A673 (cell line): ENCODE results near the gene TENT5A.

Source experiments
- EZH2 ChIP-seq: fragments of 200-600 bp; sonication (generic); IDR thresholded peaks from 2 replicates; pipeline ENCODE4 v1.6.1; 2017; ENCODE audit warnings: borderline replicate concordance, low read depth, mild to moderate bottlenecking, mixed read lengths, antibody characterized with exemption, low read length; ENCODE audit not compliant: poor library complexity, severe bottlenecking
- TF ChIP-seq, protein P1 (sequence below): fragments of 300-800, 200-600 bp; sonication (generic); conservative IDR thresholded peaks from 2 replicates; pipeline ENCODE4 v1.5.1; 2017; ENCODE audit warnings: low read depth, mild to moderate bottlenecking, antibody characterized with exemption, low read length, moderate library complexity, mixed read lengths

DNA sequence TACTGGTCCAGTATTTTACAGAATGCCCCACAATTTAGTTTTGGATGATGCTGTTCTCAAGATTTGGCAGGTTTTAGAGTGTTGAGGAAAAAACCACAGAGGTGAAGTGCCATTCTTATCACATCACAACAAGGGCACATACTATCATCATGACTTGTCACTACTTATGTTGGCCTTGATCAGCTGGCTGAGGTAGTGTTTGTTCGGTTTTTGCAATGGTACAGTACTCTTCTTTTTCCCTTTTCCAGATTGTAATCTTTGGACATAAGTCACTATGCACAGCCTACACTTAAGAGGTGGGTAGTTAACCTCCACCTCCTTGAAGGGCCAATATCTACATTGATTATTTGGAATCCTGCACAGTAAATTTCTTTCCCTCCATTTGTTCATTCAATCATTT, 8.8 kb downstream of the TENT5A start:
- TF ChIP-seq, protein P1, sequence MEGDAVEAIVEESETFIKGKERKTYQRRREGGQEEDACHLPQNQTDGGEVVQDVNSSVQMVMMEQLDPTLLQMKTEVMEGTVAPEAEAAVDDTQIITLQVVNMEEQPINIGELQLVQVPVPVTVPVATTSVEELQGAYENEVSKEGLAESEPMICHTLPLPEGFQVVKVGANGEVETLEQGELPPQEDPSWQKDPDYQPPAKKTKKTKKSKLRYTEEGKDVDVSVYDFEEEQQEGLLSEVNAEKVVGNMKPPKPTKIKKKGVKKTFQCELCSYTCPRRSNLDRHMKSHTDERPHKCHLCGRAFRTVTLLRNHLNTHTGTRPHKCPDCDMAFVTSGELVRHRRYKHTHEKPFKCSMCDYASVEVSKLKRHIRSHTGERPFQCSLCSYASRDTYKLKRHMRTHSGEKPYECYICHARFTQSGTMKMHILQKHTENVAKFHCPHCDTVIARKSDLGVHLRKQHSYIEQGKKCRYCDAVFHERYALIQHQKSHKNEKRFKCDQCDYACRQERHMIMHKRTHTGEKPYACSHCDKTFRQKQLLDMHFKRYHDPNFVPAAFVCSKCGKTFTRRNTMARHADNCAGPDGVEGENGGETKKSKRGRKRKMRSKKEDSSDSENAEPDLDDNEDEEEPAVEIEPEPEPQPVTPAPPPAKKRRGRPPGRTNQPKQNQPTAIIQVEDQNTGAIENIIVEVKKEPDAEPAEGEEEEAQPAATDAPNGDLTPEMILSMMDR = no peak
- no peak for TF ChIP-seq EZH2
